ENCODE measurements around the gene SV2B.

DNA sequence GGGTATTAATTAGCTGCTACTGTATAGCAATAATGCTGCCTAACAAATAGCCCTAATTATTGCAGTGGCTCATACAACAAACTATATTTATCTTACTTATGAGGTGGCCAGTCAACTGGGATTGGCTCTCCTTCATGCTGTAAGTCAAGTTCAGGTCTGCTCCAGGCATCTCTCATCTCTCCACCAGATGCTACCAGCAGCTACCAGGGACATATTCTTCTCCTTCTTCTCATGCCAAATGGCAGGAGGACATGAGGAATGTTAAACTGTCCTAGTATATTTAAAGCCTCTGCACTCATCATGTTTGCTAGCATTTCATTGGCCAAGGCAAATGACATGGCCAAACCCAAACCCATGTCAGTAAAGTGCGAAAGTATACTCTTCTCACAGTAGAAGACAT lies 17.3 kb downstream of the SV2B start:
- TF ChIP-seq, protein P1, sequence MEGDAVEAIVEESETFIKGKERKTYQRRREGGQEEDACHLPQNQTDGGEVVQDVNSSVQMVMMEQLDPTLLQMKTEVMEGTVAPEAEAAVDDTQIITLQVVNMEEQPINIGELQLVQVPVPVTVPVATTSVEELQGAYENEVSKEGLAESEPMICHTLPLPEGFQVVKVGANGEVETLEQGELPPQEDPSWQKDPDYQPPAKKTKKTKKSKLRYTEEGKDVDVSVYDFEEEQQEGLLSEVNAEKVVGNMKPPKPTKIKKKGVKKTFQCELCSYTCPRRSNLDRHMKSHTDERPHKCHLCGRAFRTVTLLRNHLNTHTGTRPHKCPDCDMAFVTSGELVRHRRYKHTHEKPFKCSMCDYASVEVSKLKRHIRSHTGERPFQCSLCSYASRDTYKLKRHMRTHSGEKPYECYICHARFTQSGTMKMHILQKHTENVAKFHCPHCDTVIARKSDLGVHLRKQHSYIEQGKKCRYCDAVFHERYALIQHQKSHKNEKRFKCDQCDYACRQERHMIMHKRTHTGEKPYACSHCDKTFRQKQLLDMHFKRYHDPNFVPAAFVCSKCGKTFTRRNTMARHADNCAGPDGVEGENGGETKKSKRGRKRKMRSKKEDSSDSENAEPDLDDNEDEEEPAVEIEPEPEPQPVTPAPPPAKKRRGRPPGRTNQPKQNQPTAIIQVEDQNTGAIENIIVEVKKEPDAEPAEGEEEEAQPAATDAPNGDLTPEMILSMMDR (conservative IDR thresholded peaks at IDR 0.05): no peak
- TF ChIP-seq EZH2 (IDR thresholded peaks at IDR 0.05; ENCODE audit: low read depth): no peak
